A549 (cell line): ENCODE measurements around the gene TFDP1. TPM values are rescaled to one million over a fixed set of nuclear protein-coding genes. Genes with fewer than 3 reads are reported as not detected.

ENCODE experiments used
- ATAC-seq, 2 experiments: fragments of 200-7000 bp in 1 of 2; fragments of >200 bp in 1 of 2; cut with Nextera tagmentation in 1 of 2; cut with Tn5 transposase in 1 of 2; 3 replicates each; pipeline versions ENCODE4 v1.8.0 to v1.9.1; 2018 to 2020; ENCODE audit warnings: mild to moderate bottlenecking in 1 of 2, moderate library complexity in 1 of 2
- CTCF ChIA-PET: fragments of 300-600 bp; sonication (Branson Sonifier 250); formaldehyde crosslinking; extraction: SDS; loops from one replicate; lab custom pipeline; 2021; ENCODE audit warnings: antibody characterized with exemption, inconsistent platforms; lab: Yijun Ruan, JAX
- POLR2A ChIA-PET: fragments of 350-600 bp; formaldehyde crosslinking; extraction: SDS; loops from one replicate; lab custom pipeline; 2021; ENCODE audit warnings: antibody characterized with exemption, inconsistent platforms; lab: Yijun Ruan, JAX
- DNase-seq, 2 experiments: peaks; one replicate each; pipeline versions ENCODE4 v3.0.0 to v3.0.0-alpha.2; 2011 to 2016; ENCODE audit warnings: low read depth in 1 of 2, low spot score in 1 of 2
- FAIRE-seq: peaks from 2 replicates; lab custom pipeline; 2011; peaks lifted over from hg19 to GRCh38; lab: Jason Lieb, UNC
- H3K27ac ChIP-seq, 2 experiments: fragments of >200 bp; sonication (Bioruptor Twin); formaldehyde crosslinking; 3 replicates each; pipeline ENCODE4 v1.5.1; 2016 to 2017
- H3K4me1 ChIP-seq: fragments of >200 bp; sonication (Bioruptor Twin); formaldehyde crosslinking; 3 replicates; pipeline ENCODE4 v1.6.1; 2016
- H3K4me2 ChIP-seq: fragments of >200 bp; sonication (Bioruptor Twin); formaldehyde crosslinking; 3 replicates; pipeline ENCODE4 v1.6.1; 2016
- H3K4me3 ChIP-seq: fragments of >200 bp; sonication (Bioruptor Twin); formaldehyde crosslinking; 3 replicates; pipeline ENCODE4 v1.5.1; 2016
- H3K9me3 ChIP-seq: fragments of >200 bp; sonication (Bioruptor Twin); formaldehyde crosslinking; 3 replicates; pipeline ENCODE4 v1.6.1; 2016
- ATOH8 ChIP-seq: fragments of 250-450 bp; sonication (Bioruptor Pico); IDR thresholded peaks from 2 replicates; pipeline ENCODE4 v1.5.0; 2020; ENCODE audit warnings: low read depth, mild to moderate bottlenecking, moderate library complexity
- BCL3 ChIP-seq: fragments of >200 bp; sonication (Bioruptor Twin); formaldehyde crosslinking; IDR thresholded peaks from 3 replicates; pipeline ENCODE4 v1.6.1; 2016
- CBX2 ChIP-seq: fragments of 200-600 bp; sonication (generic); IDR thresholded peaks from 2 replicates; pipeline ENCODE4 v1.6.1; 2016; ENCODE audit warnings: low read depth, mild to moderate bottlenecking, borderline replicate concordance
- CEBPB ChIP-seq, 2 experiments: fragments of >200 bp in 1 of 2; sonication (Bioruptor Twin) in 1 of 2; formaldehyde crosslinking in 1 of 2; IDR thresholded peaks; 2 replicates each; pipeline ENCODE4 v1.6.1; 2012 to 2016
- CHD4 ChIP-seq: fragments of 200-600 bp; sonication (generic); IDR thresholded peaks from 2 replicates; pipeline ENCODE4 v1.6.1; 2016; ENCODE audit warnings: antibody characterized with exemption, mild to moderate bottlenecking, borderline replicate concordance
- E2F6 ChIP-seq: IDR thresholded peaks from 2 replicates; pipeline ENCODE4 v1.6.1; 2012; ENCODE audit warnings: low read depth, borderline replicate concordance
- EHF ChIP-seq: fragments of 250-450 bp; sonication (Bioruptor Pico); IDR thresholded peaks from 2 replicates; pipeline ENCODE4 v1.5.0; 2020; ENCODE audit warnings: mild to moderate bottlenecking
- ESRRA ChIP-seq: fragments of 150-350 bp; IDR thresholded peaks from 2 replicates; pipeline ENCODE4 v1.6.1; 2014; ENCODE audit warnings: mild to moderate bottlenecking, low read length, borderline replicate concordance
- FOSB ChIP-seq: fragments of 250-450 bp; sonication (Bioruptor Pico); IDR thresholded peaks from 2 replicates; pipeline ENCODE4 v1.5.0; 2020; ENCODE audit warnings: mild to moderate bottlenecking, moderate library complexity
- HEYL ChIP-seq: fragments of 250-450 bp; sonication (Bioruptor Pico); IDR thresholded peaks from 2 replicates; pipeline ENCODE4 v1.8.0; 2021; ENCODE audit warnings: mild to moderate bottlenecking, moderate library complexity
- HMGXB4 ChIP-seq: fragments of 250-450 bp; sonication (Bioruptor Pico); IDR thresholded peaks from 2 replicates; pipeline ENCODE4 v1.5.0; 2021; ENCODE audit warnings: mild to moderate bottlenecking, moderate library complexity, borderline replicate concordance
- HOXA7 ChIP-seq: fragments of 250-450 bp; sonication (Bioruptor Pico); IDR thresholded peaks from 2 replicates; pipeline ENCODE4 v1.5.0; 2020; ENCODE audit warnings: mild to moderate bottlenecking, moderate library complexity
- JUNB ChIP-seq: fragments of >200 bp; sonication (Bioruptor Twin); formaldehyde crosslinking; IDR thresholded peaks from 2 replicates; pipeline ENCODE4 v1.6.1; 2016
- KDM5A ChIP-seq: fragments of 200-600 bp; sonication (generic); IDR thresholded peaks from 2 replicates; pipeline ENCODE4 v1.6.1; 2016; ENCODE audit warnings: antibody characterized with exemption, mild to moderate bottlenecking
- NFE2L2 ChIP-seq: fragments of 150-350 bp; conservative IDR thresholded peaks from 2 replicates; pipeline ENCODE4 v1.6.1; 2014; ENCODE audit warnings: low read length
- PBX3 ChIP-seq: IDR thresholded peaks from 2 replicates; pipeline ENCODE4 v1.6.1; 2012
- PHF8 ChIP-seq: fragments of 200-600 bp; sonication (generic); IDR thresholded peaks from 2 replicates; pipeline ENCODE4 v1.6.1; 2016; ENCODE audit warnings: low read depth, mild to moderate bottlenecking, antibody characterized with exemption, moderate library complexity, borderline replicate concordance
- POLR2A ChIP-seq: IDR thresholded peaks from 2 replicates; pipeline ENCODE4 v1.6.1; 2012; ENCODE audit warnings: mild to moderate bottlenecking, low read length
- POLR2AphosphoS2 ChIP-seq: conservative IDR thresholded peaks from 2 replicates; pipeline ENCODE4 v1.6.1; 2012; ENCODE audit warnings: low read length, improper control_type of control experiment, inconsistent platforms
- RAD21 ChIP-seq, 2 experiments: fragments of >200 bp in 1 of 2; sonication (Bioruptor Twin) in 1 of 2; formaldehyde crosslinking in 1 of 2; IDR thresholded peaks in 1 of 2; conservative IDR thresholded peaks in 1 of 2; 2 replicates in 1 of 2; 3 replicates in 1 of 2; pipeline ENCODE4 v1.6.1; 2012 to 2018; ENCODE audit warnings: inconsistent platforms in 1 of 2
- RARB ChIP-seq: fragments of 250-450 bp; sonication (Bioruptor Pico); IDR thresholded peaks from 2 replicates; pipeline ENCODE4 v1.8.0; 2021; ENCODE audit warnings: mild to moderate bottlenecking, moderate library complexity
- RCOR1 ChIP-seq: fragments of 150-350 bp; IDR thresholded peaks from 2 replicates; pipeline ENCODE4 v1.6.1; 2014; ENCODE audit warnings: antibody characterized with exemption, low read length, low read depth
- RFX5 ChIP-seq: fragments of 450-650 bp; IDR thresholded peaks from 2 replicates; pipeline ENCODE4 v1.7.1; 2014; ENCODE audit warnings: antibody characterized with exemption, mild to moderate bottlenecking, moderate library complexity
- USF2 ChIP-seq: fragments of 450-650 bp; IDR thresholded peaks from 2 replicates; pipeline ENCODE4 v1.6.1; 2014; ENCODE audit warnings: antibody characterized with exemption
- ZFP36 ChIP-seq: fragments of 450-650 bp; IDR thresholded peaks from 2 replicates; pipeline ENCODE4 v1.6.1; 2014; ENCODE audit warnings: borderline replicate concordance; ENCODE audit not compliant: partially characterized antibody
- ZNF302 ChIP-seq: fragments of 250-450 bp; sonication (Bioruptor Pico); IDR thresholded peaks from 2 replicates; pipeline ENCODE4 v1.9.0; 2021; ENCODE audit warnings: inconsistent platforms, mild to moderate bottlenecking, moderate library complexity
- ZSCAN20 ChIP-seq: fragments of 250-450 bp; sonication (Bioruptor Pico); IDR thresholded peaks from 2 replicates; pipeline ENCODE4 v1.8.0; 2022; ENCODE audit warnings: mild to moderate bottlenecking, moderate library complexity
- WGBS: methylation state at CpG from one replicate; pipeline ENCODE4 v1.1.6; 2017; ENCODE audit errors: missing lambda C conversion rate; 5-methylcytosine and 5-hydroxymethylcytosine counted together
- polyA plus RNA-seq, 4 experiments: library from polyadenylated mRNA; depleted of rRNA in 3 of 4; stranded (reverse); fragments of >200 nt; fragmentation: RNase III in 1 of 4; extraction: RNeasy Plus Mini Kit Qiagen cat#74134 plus additional on column Dnase treatment in 1 of 4; gene quantifications; 2 replicates in 3 of 4; 3 replicates in 1 of 4; pipeline ENCODE4 v1.2.3, GENCODE V29; 2011 to 2017

The TFDP1 gene
- polyA plus RNA-seq, 2 of the 4 experiments (the other 2 are of a cell fraction) = 73.2 to 88.4 TPM

- H3K4me3 ChIP-seq = no peak overlapping the region
- H3K4me1 ChIP-seq = no peaks in the 10 kb centered on the region
- no peaks in the 10 kb centered on the region for H3K9me3 ChIP-seq
- WGBS = 91% methylated on average over 9 of the region's 9 CpGs
- H3K27ac ChIP-seq = no peak overlapping the region
- no peak overlapping the region for H3K4me2 ChIP-seq
- FAIRE-seq (no peak), DNase-seq (no peak), ATAC-seq (no peak)
- ChIA-PET POLR2A (no interaction called here), CTCF (interaction anchor here (0.5 to 1.4 kb wide), 2 partner anchors 8 to 309 kb away, joined by 3 to 4 read pairs; no protein-coding TSS in a partner anchor)
- TF ChIP-seq EHF (CRISPR knock-in tag) (no peak), E2F6 (no peak), CBX2 (no peak), ESRRA (no peak), PHF8 (no peak), HMGXB4 (CRISPR knock-in tag) (no peak), KDM5A (no peak)
Observed at GRCh38 chr13:113554333-113554700, 30.2 kb upstream of the TFDP1 start.

GRCh38 chr13:113555141-113555540 lies 29.4 kb upstream of the TFDP1 start:
- 95% methylated on average over 4 of the region's 4 CpGs for WGBS

GRCh38 chr13:113557013-113557412 lies 27.5 kb upstream of the TFDP1 start:
- Histone ChIP-seq H3K4me3 (no peak overlapping the region), H3K4me2 (no peak overlapping the region), H3K27ac (no peak overlapping the region), H3K4me1 (no peaks in the 10 kb centered on the region), H3K9me3 (no peaks in the 10 kb centered on the region)
- DNase-seq (no peak), FAIRE-seq (no peak), ATAC-seq (no peak)
- ChIA-PET POLR2A (interaction anchor here (0.7 kb wide), 1 partner anchor 11 kb away, joined by 5 read pairs; no protein-coding TSS in a partner anchor), CTCF (no interaction called here)
- WGBS = 89% methylated on average over 5 of the region's 5 CpGs
- no peak for TF ChIP-seq ATOH8 (CRISPR knock-in tag)
- no peak for TF ChIP-seq ZNF302
- TF ChIP-seq RCOR1 = no peak
- no peak for TF ChIP-seq PBX3
- TF ChIP-seq KDM5A = no peak
- no peak for TF ChIP-seq USF2
- no peak for TF ChIP-seq POLR2AphosphoS2
- TF ChIP-seq RAD21 (conservative IDR thresholded peaks at IDR 0.05 in 1 of 2, IDR thresholded peaks at IDR 0.05 in 1 of 2) = no peak
- TF ChIP-seq HOXA7 (CRISPR knock-in tag) = no peak
- no peak for TF ChIP-seq CEBPB (IDR thresholded peaks at IDR 0.05)

More at GRCh38 chr13:113555141-113555540, 29.4 kb upstream of the TFDP1 start:
- Histone ChIP-seq H3K4me3 (no peak overlapping the region), H3K9me3 (no peaks in the 10 kb centered on the region), H3K27ac (no peak overlapping the region), H3K4me2 (no peak overlapping the region), H3K4me1 (no peaks in the 10 kb centered on the region)
- DNase-seq = no peak
- no peak for ATAC-seq
- CTCF ChIA-PET = no interaction called here
- TF ChIP-seq CHD4 (no peak), RARB (CRISPR knock-in tag) (no peak), ZSCAN20 (no peak), POLR2AphosphoS2 (no peak), JUNB (no peak), ZFP36 (no peak), FOSB (CRISPR knock-in tag) (no peak), KDM5A (no peak), NFE2L2 (no peak), CEBPB (IDR thresholded peaks at IDR 0.05) (no peak), HEYL (CRISPR knock-in tag) (no peak), BCL3 (no peak), RFX5 (no peak), POLR2A (no peak), PBX3 (no peak), RCOR1 (no peak)
- no peak for FAIRE-seq
- POLR2A ChIA-PET = no interaction called here
